Measurements from ENCODE around the gene CRTAP.
A peak's percentile ranks its signal among the peaks of the same experiment; 100 is the strongest.
"Not testable (repeated sequence)": the region's sequence is repeated elsewhere in the genome, so short reads cannot be mapped to it uniquely, and the experiment has no call there.

The CRTAP gene

DNA sequence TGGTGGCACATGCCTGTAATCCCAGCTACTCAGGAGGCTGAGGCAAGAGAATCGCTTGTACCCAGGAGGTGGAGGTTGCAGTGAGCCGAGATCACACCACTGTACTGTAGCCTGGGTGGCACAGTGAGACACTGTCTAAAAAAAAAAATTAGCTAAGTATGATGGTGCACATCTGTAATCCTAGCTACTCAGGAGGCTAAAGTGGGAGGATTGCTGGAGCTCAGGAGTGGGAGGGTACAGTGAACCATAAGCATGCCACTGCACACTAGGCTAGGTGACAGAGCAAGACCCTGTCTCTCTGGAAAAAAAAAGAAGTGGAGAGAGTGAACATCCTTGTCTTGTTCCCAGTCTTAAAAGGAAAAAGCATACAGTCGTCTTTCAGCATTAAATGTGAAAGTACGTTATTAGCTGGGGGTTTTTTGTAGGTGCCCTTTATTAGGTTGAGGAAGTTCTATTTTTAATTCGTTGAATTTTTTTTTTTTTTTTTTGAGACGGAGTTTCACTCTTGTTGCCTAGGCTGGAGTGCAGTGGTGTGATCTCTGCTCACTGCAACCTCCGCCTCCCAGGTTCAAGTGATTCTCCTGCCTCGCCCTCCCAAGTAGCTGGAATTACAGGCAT lies 25.3 kb downstream of the CRTAP start:
- DNase-seq (ENCODE audit: low spot score); H3K4me3 Mint-ChIP-seq; H3K27me3 Mint-ChIP-seq (ENCODE audit: low read depth); H3K4me1 Mint-ChIP-seq (ENCODE audit: low read depth); H3K9me3 Mint-ChIP-seq; H3K27ac Mint-ChIP-seq: not testable (repeated sequence)
- peaks cover 13% of the 10 kb centered on the region for H3K36me3 Mint-ChIP-seq (ENCODE audit: low read depth)

DNA sequence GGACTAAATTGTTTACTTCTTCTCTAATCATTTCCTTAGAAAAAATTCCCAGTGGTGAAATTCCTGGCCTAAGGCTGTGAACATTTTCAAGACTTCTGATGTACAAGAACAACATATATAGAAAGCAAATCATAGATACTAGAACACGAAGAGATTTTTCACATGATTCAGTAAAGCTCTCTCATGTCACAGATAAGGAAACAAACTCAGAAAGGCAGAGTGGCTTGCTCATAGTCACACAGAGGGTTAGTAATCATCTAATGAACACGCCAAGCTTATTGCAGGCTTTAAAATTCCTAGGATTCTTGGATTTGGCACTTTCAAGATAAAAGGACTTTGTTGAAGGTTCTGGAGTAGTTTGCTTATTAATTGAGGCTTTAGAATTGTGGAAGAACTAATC lies 26.2 kb downstream of the CRTAP start:
- DNase-seq (ENCODE audit: low spot score) = no peak
- Mint-ChIP-seq H3K27ac (no peak overlapping the region), H3K4me3 (no peak overlapping the region), H3K4me1 (ENCODE audit: low read depth) (no peaks in the 10 kb centered on the region), H3K27me3 (ENCODE audit: low read depth) (no peaks in the 10 kb centered on the region), H3K36me3 (ENCODE audit: low read depth) (peaks cover 11% of the 10 kb centered on the region), H3K9me3 (no peaks in the 10 kb centered on the region)

DNA sequence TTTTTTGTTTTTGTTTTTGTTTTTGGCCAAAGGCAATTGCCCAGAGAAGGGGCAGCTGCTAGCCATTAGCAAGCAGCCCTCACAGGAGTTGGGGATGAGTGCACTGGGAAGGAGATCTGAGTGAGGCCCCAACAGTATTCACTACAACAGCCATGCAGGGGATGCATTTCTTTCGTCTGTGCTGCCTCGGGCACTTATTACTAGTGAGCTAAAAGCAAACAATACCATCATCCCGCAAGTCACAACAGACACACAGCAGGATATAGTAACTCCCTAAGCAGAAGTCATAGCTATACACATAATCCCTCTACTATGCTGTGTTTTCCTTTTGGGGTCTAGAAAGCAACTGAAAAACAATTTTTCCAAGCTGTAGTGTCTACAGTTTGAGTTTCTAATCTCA lies 27.2 kb downstream of the CRTAP start:
- Mint-ChIP-seq H3K27ac (no peak overlapping the region), H3K27me3 (ENCODE audit: low read depth) (no peaks in the 10 kb centered on the region), H3K4me3 (no peak overlapping the region)

DNA sequence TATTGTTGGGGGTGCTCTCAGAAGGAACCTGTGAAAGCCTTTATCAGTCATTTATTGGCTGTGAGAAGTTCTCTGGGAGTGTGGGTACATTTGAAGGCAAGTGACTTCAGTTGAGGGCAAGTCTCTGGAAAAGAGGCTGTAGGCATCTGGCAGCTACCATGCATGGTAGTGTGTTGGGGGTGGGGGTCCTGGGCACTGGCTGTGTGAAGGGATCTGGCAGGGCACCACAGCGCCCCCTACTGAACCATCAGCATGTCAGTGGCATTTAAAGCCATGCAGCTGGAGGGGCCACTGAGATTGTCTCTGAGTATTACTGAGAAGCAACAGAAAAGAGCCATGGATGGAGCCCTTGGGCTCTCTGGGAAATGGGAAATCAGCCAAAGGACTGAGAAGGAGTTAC lies 30.6 kb downstream of the CRTAP start:
- no peaks in the 10 kb centered on the region for H3K9me3 Mint-ChIP-seq
- no peak overlapping the region for H3K27ac Mint-ChIP-seq
- peak; percentile 16 for DNase-seq (ENCODE audit: low spot score)
- H3K4me1 Mint-ChIP-seq (ENCODE audit: low read depth) = no peaks in the 10 kb centered on the region
- H3K4me3 Mint-ChIP-seq = no peak overlapping the region
- peaks cover 2% of the 10 kb centered on the region for H3K36me3 Mint-ChIP-seq (ENCODE audit: low read depth)
- H3K27me3 Mint-ChIP-seq (ENCODE audit: low read depth) = no peaks in the 10 kb centered on the region

More for the DNA sequence above, 27.2 kb downstream of the CRTAP start:
- H3K36me3 Mint-ChIP-seq (ENCODE audit: low read depth) = peaks cover 7% of the 10 kb centered on the region
- DNase-seq (ENCODE audit: low spot score) = no peak
- no peaks in the 10 kb centered on the region for H3K9me3 Mint-ChIP-seq
- no peaks in the 10 kb centered on the region for H3K4me1 Mint-ChIP-seq (ENCODE audit: low read depth)

DNA sequence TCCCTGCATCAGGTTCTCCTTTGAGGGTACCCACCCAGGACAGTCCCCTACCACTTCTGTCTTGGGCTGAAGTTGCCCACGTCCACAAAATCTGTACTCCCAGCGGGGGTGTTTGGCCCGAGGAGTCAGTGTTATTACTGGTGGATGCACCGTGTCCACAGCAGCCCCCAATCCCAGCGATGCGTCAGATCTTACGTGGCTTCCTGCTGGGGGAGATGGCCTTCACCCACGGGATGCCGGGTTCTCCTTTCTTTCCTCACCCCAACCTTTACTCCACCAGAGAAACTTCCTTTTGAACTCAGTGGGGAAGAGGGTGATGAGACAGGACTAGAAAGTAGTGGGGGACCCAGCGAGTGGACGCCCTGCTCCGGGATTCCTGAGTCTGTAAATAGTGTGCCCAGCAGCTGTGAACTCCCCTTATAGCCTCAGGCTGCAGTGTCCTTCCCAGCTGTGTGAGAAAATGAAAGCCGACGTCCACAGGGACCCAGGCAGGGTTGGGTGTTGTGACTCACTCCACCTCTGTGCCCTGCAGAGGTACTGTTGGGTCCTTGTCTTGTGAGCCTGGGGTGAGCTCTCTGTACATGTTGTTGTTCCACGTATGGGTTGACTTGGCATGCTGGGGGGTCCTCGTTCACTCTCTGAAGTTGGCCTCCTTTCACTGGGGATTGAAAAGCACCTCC lies 31.5 kb downstream of the CRTAP start:
- Mint-ChIP-seq H3K36me3 (ENCODE audit: low read depth) (peaks cover 2% of the 10 kb centered on the region), H3K9me3 (no peaks in the 10 kb centered on the region), H3K27ac (no peak overlapping the region)

DNA sequence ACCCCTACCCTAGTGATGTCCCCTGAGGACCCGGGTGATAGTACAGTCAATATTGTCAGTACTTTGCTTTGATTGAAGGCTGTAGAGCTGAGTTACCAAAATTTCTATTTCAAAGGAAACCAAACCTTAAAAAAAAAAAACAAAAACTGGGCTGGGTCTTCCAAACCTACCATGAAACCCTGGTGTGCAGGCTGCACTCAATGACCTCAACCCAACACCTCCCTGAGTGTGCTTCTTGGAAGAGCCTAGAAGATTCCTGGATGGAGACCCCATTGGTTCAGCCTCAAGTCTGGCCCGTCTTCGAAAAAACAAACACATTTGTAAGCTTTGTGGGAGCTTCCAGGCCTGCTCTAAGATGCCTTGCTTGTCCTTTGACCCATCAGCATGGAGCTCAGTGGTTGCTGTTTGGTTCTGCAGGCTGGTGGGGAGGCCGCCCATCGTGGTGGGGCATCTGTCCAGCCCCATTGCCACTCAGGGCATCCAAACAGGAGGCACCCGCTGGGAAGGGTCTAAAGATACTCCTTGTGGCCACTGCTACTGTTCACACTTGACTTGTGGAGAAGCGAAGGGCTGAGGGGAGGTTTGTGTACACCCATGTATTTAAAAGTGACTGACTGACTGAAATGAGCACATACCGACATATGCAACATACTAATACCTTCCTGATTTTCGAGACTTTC lies 32.2 kb downstream of the CRTAP start:
- DNase-seq (ENCODE audit: low spot score) = no peak
- no peaks in the 10 kb centered on the region for H3K4me1 Mint-ChIP-seq (ENCODE audit: low read depth)
- H3K4me3 Mint-ChIP-seq = no peak overlapping the region
- peaks cover 2% of the 10 kb centered on the region for H3K36me3 Mint-ChIP-seq (ENCODE audit: low read depth)
- no peak overlapping the region for H3K27ac Mint-ChIP-seq
- no peaks in the 10 kb centered on the region for H3K27me3 Mint-ChIP-seq (ENCODE audit: low read depth)
- no peaks in the 10 kb centered on the region for H3K9me3 Mint-ChIP-seq

More for the DNA sequence above, 31.5 kb downstream of the CRTAP start:
- no peaks in the 10 kb centered on the region for H3K4me1 Mint-ChIP-seq (ENCODE audit: low read depth)
- DNase-seq (ENCODE audit: low spot score) = no peak
- no peak overlapping the region for H3K4me3 Mint-ChIP-seq
- no peaks in the 10 kb centered on the region for H3K27me3 Mint-ChIP-seq (ENCODE audit: low read depth)

DNA sequence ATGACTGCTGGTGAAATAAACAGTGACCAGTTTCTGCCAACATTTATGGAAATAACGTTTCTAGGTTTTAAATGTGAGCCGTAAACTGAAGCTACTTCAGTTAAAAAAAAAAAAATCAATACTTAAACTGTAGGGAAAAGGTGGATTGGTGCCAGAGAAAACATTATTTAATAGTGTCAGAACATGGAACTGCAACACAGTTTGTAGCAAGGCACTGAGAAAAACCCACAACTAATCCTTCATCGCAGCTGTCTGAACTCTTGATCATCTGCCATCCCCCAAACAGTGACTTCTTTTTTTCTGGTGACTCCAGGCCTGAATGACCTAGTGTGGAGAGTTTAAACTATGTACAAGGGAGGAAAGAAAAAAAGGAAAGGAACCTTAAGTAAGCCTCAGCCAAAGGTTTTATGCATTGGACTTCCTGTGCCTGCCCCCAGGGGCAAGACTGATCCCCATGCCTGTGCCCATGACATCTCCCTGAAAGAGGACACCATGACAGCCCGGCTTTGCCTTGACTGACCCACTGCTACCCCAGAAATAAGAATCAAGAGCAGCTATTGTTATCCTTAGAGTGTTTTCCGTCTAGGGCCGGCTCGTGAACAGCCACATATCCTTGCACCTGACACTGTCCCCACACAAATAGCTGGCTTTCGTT lies 33.1 kb downstream of the CRTAP start:
- peaks cover 2% of the 10 kb centered on the region for H3K27me3 Mint-ChIP-seq (ENCODE audit: low read depth)
- H3K4me1 Mint-ChIP-seq (ENCODE audit: low read depth) = no peaks in the 10 kb centered on the region
- H3K27ac Mint-ChIP-seq = no peak overlapping the region
- no peak overlapping the region for H3K4me3 Mint-ChIP-seq
- DNase-seq (ENCODE audit: low spot score) = no peak
- H3K9me3 Mint-ChIP-seq = no peaks in the 10 kb centered on the region
- H3K36me3 Mint-ChIP-seq (ENCODE audit: low read depth) = no peaks in the 10 kb centered on the region

DNA sequence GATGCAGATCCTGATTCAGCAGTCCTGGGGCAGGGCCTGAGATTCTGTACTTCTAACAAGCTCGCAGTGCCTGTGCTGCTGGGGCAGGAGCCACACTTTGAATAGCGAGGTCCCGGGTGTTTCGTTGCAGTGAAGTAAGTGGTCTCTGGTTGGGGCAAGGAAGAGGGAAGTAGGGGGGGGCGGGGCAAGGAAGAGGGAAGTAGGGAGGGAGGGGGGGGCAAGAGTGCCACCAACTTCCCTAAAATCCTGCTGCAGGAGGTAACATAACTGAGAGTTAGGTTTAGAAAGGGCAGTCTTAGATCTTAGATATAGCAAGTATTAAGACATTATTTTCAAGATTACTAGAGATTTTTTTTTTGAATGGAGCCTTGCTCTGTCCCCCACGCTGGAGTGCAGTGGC lies 35.5 kb downstream of the CRTAP start:
- Mint-ChIP-seq H3K9me3 (no peaks in the 10 kb centered on the region), H3K27me3 (ENCODE audit: low read depth) (peaks cover 2% of the 10 kb centered on the region), H3K27ac (no peak overlapping the region), H3K4me1 (ENCODE audit: low read depth) (no peaks in the 10 kb centered on the region), H3K36me3 (ENCODE audit: low read depth) (no peaks in the 10 kb centered on the region), H3K4me3 (no peak overlapping the region)
- no peak for DNase-seq (ENCODE audit: low spot score)

DNA sequence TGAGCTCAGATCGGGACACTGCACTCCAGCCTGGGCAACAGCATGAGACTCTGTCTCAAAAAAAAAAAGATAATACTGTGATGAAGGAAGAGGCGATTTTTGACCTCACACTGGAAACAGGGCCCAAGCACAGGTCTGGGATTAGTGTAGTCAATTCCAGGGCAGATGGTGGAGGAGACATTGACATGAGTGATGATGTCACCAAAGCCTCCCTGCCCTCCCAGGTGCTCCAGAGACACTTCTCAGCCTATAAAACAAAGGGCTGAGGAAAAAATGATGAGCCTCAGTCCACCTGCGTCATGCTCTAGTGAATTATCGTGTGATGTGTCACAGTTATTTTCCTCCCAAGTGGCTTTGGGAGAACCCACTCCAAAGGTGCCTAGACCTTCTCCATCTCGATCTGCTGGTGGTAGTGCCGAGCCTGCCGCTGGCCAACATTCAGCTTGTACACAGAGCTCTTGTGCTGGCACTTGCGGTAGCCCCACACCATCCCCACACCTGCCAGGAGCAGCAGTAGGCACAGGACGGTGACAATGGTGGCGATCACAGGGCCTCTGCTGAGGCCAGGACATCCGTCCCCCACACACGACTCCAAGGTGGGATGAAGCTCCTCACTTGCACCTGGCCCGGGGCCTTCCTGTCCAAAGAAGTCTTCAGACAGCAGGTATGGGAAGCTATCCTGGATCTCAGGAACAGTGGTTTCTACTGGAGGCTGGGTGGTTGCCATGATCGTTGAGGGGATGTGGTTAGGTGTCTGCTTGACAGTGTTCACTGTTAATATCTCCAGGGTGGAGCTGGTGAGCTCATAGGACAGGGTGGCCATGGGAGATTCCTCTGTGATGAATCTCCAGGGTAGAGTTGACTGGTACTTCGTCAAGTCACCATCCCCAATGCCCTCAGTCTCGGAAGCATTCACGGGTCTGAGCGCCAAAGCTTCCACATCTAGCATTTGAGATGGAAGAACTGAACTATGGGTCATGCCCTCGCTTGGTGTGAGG lies 38.8 kb downstream of the CRTAP start:
- Mint-ChIP-seq H3K27ac (no peak overlapping the region), H3K9me3 (no peaks in the 10 kb centered on the region), H3K36me3 (ENCODE audit: low read depth) (no peaks in the 10 kb centered on the region), H3K4me3 (no peak overlapping the region), H3K4me1 (ENCODE audit: low read depth) (no peaks in the 10 kb centered on the region), H3K27me3 (ENCODE audit: low read depth) (peaks cover 2% of the 10 kb centered on the region)
- no peak for DNase-seq (ENCODE audit: low spot score)

DNA sequence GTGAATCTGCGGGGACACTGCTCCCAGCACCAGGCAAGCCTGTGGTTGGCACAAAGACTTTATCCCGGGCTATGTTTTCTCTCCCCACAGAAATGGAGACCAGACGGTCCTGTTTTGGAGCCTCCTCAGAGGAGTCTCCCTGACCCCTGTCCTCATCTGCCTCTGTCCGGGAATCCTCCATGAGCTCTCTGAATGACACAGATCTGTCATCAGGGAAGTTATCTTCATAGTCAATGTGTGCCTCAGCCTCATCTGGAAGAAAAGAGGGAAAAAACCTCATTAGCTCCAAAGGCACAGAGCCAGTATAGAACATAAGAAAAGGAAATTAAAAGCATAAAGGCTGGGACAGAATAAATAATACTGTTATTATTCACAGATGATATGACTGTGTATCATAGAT lies 40.0 kb downstream of the CRTAP start:
- no peaks in the 10 kb centered on the region for H3K9me3 Mint-ChIP-seq
- H3K4me1 Mint-ChIP-seq (ENCODE audit: low read depth) = no peaks in the 10 kb centered on the region
- no peak overlapping the region for H3K4me3 Mint-ChIP-seq
- no peak overlapping the region for H3K27ac Mint-ChIP-seq
- H3K36me3 Mint-ChIP-seq (ENCODE audit: low read depth) = no peaks in the 10 kb centered on the region
- peaks cover 5% of the 10 kb centered on the region for H3K27me3 Mint-ChIP-seq (ENCODE audit: low read depth)
- no peak for DNase-seq (ENCODE audit: low spot score)

DNA sequence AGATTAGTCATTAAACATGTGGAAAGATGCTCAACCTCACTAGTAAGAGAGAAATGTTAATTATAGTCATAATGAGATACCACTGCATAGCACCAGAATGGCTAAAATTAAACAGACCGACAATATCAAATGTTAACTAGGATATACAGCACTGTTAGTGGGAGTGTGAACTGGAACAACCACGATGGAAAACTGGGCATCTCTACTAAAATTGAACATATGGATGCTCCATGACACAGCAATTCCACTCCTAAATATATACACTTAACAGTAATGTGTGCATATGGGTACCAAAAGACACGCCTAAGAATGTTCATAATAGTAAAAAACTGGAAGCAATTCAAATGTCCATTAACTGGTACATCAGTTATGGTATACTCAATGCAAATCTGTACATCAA lies 41.5 kb downstream of the CRTAP start:
- Mint-ChIP-seq H3K27ac (no peak overlapping the region), H3K4me1 (ENCODE audit: low read depth) (no peaks in the 10 kb centered on the region), H3K36me3 (ENCODE audit: low read depth) (no peaks in the 10 kb centered on the region), H3K27me3 (ENCODE audit: low read depth) (peaks cover 15% of the 10 kb centered on the region), H3K4me3 (no peak overlapping the region), H3K9me3 (no peaks in the 10 kb centered on the region)
- DNase-seq (ENCODE audit: low spot score) = no peak

DNA sequence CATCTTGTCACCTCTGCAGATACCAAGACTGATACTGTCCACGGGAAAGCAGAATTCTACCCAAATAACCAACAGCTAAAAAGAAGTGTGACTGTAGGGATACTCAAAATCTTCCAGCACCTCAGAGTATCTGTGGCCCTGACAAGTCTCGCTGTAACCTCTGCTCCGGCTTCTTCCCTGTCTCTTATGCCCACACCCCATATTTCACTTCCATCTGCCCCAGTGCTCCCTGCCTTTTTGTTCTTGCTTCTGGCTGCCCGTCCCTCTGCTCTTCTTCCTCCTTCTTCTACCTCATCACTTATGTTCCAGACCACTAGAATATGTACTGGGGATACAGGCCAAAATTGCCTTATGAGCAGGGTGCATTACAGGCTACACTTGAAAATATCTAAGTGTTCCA lies 45.4 kb downstream of the CRTAP start:
- Mint-ChIP-seq H3K36me3 (ENCODE audit: low read depth) (no peaks in the 10 kb centered on the region), H3K4me3 (no peak overlapping the region), H3K27me3 (ENCODE audit: low read depth) (peaks cover 30% of the 10 kb centered on the region), H3K4me1 (ENCODE audit: low read depth) (no peaks in the 10 kb centered on the region), H3K27ac (no peak overlapping the region), H3K9me3 (no peaks in the 10 kb centered on the region)
- no peak for DNase-seq (ENCODE audit: low spot score)

DNA sequence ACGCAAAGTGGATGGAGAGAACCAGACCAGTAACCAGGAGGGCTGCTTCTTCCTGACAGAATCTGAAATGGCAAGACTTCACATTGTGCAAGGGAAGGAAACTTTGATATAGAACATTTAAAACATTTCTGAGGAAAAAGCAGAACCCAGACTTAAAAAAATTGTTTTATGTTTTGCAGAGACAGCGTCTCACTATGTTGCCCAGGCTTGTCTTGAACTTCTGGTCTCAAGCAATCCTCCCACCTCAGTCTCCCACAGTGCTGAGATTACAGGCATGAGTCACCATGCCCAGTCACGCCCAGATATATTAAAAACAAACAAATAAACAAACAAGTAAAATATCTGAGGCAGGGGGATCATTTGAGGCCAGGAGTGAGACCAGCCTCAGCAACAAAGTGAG lies 46.2 kb downstream of the CRTAP start:
- H3K4me1 Mint-ChIP-seq (ENCODE audit: low read depth) = no peaks in the 10 kb centered on the region
- H3K36me3 Mint-ChIP-seq (ENCODE audit: low read depth) = no peaks in the 10 kb centered on the region
- DNase-seq (ENCODE audit: low spot score) = no peak
- no peak overlapping the region for H3K4me3 Mint-ChIP-seq
- H3K27me3 Mint-ChIP-seq (ENCODE audit: low read depth) = peaks cover 32% of the 10 kb centered on the region
- no peak overlapping the region for H3K27ac Mint-ChIP-seq
- H3K9me3 Mint-ChIP-seq = no peaks in the 10 kb centered on the region

All from T-helper 2 cell treated with Interferon-gamma antibody and Interleukin-4, amounts not matched to agents 5 μg/mL and 100 μg/mL, for 36 hours (primary cell).